Peyer's patch (tissue), 4 donors: Measurements from ENCODE around the gene AUTS2.

Experiments
- POLR2A ChIP-seq, 2 donors: fragments of 450-650 bp; IDR thresholded peaks; one replicate each; pipeline ENCODE4 v1.5.1; 2017; ENCODE audit warnings: antibody characterized with exemption in 2 of 2, mild to moderate bottlenecking in 2 of 2, moderate library complexity in 2 of 2
- TF ChIP-seq, protein P1 (sequence below), 6 experiments: fragments of 450-650 bp in 4 of 6; fragments of 200-600 bp in 2 of 6; sonication (generic) in 1 of 6; IDR thresholded peaks; one replicate each; pipeline ENCODE4 v1.5.1; 2017 to 2019; ENCODE audit warnings: antibody characterized with exemption in 6 of 6, mild to moderate bottlenecking in 3 of 6, moderate library complexity in 1 of 6

DNA sequence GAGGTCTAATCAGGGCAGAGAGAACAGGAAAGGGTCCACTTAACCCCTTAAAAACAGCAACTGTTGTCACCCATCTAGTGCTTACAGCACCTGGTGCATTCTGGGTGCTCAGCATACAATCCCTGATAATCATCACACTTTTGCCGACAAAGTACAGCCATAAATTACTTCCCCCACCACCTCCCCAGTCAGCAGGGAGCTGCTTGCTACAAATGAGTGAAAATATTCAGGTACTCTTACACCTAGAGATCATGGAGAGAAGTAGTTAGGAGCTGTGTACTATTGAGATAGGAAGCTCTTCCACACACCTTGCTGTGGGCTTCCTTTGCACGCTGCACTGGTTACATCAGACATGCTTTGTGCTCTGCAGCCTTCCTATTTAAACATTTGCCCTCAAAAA lies 810.2 kb downstream of the AUTS2 start:
- TF ChIP-seq, protein P1, sequence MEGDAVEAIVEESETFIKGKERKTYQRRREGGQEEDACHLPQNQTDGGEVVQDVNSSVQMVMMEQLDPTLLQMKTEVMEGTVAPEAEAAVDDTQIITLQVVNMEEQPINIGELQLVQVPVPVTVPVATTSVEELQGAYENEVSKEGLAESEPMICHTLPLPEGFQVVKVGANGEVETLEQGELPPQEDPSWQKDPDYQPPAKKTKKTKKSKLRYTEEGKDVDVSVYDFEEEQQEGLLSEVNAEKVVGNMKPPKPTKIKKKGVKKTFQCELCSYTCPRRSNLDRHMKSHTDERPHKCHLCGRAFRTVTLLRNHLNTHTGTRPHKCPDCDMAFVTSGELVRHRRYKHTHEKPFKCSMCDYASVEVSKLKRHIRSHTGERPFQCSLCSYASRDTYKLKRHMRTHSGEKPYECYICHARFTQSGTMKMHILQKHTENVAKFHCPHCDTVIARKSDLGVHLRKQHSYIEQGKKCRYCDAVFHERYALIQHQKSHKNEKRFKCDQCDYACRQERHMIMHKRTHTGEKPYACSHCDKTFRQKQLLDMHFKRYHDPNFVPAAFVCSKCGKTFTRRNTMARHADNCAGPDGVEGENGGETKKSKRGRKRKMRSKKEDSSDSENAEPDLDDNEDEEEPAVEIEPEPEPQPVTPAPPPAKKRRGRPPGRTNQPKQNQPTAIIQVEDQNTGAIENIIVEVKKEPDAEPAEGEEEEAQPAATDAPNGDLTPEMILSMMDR (IDR thresholded peaks at IDR 0.05), result no peak
- no peak for TF ChIP-seq POLR2A (IDR thresholded peaks at IDR 0.05)
